GM19468 (cell line): ENCODE data around the gene GET4.
"Not testable (repeated sequence)": the region's sequence is repeated elsewhere in the genome, so short reads cannot be mapped to it uniquely, and the experiment has no call there.

ENCODE experiments used
- ATAC-seq: cut with Tn5 transposase; IDR thresholded peaks from one replicate; pipeline ENCODE4 v1.9.1; 2021; ENCODE audit warnings: mild to moderate bottlenecking, moderate library complexity, moderate number of reproducible peaks; ENCODE audit not compliant: unreplicated experiment; ENCODE audit errors: extremely low read depth

GET4 gene

GRCh38 chr7:937856-938484 is 61.6 kb downstream of the GET4 start:
- ATAC-seq, result no peak

- no peak for ATAC-seq
Observed at GRCh38 chr7:938546-939185, 62.3 kb downstream of the GET4 start.

GRCh38 chr7:939843-940242 is 63.5 kb downstream of the GET4 start:
- no peak for ATAC-seq

- no peak for ATAC-seq
Observed at GRCh38 chr7:940599-941408, 64.5 kb downstream of the GET4 start.

DNA sequence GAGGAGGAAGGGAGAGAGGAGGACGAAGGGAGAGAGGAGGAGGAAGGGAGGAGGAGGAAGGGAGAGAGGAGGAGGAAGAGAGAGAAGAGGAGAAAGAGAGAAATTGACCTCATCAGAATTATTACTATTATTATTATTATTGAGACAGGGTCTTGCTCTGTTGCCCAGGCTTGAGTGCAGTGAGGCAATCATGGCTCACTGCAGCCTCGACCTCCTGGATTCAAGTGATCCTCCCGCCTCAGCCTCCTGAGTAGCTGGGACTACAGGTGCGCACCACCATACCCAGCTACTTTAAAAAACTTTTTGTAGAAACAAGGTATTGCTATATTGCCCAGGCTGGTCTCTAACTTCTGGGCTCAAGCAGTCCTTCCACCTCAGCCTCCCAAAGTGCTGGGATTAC is 67.4 kb downstream of the GET4 start:
- ATAC-seq, result not testable (repeated sequence)

- no peak for ATAC-seq
Observed at GRCh38 chr7:944744-945143, 68.4 kb downstream of the GET4 start.

DNA sequence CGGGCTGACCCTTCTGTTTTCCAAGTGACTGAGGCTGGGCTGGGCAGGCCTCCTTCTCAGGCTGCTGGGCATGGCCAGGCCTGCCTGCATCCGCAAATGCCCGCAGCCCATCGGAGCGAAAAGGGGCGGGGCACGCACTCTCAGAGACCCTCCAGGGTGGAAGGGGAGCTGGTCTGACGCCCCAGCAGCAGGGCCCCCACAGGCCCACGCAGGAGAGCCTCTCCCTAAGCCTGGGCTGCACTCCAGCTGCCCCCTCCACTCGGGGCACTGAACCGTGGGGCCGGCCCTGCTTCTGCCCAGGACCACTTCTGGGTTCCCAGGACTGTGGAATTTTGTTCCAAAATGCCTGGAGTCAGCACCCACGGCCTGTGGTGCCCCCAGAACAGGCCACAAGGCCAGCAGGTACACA is 68.8 kb downstream of the GET4 start:
- no peak for ATAC-seq

GRCh38 chr7:945556-946255 is 69.4 kb downstream of the GET4 start:
- no peak for ATAC-seq
